Measurements from ENCODE around the gene KCNN4. TPM values are rescaled to one million over a fixed set of nuclear protein-coding genes. Genes with fewer than 3 reads are reported as not detected.
A peak's percentile ranks its signal among the peaks of the same experiment; 100 is the strongest.

The KCNN4 gene
- total and polyA plus RNA-seq, 10 of the 15 experiments (the other 5 are each of a cell fraction or from before 2014, with no cell fraction given) = 1.4 to 112 (median 77.9) TPM

DNA sequence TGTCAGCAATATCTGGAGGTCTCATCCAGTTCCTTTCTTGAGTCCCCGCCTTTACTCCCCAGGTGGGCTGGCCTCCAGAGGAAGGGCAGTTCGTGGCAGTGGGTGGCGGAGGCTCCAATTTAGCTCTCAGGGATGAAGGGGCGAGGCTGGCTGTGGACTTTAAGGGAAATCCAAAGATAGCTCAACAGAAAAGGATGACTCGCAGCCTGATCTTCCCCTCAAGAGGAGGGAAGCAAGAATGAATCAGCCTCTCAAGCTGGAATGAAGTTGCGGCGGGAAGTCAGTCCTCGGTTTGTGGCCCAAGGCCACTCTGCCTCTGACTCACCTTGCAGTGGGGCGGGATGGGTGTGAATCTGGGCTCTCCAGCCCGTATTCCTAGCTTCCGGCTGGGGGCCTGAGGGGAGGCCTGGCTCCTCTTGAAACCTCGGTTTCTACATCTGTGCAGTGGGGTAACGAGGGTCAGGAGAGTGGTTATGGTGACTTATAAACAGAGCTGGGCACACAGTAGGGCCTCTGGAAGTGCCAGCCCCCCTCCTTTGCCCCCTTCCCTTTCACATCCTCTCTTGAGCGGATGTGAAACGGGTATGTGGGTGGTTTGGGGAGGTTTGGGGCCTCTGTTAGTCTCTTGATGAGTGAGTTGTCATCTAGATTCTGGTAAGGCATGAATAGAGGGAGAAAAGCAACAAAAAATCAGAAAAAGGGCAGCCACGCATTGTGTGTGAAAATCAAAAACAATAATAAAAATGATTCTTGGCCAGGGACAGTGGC, 15.5 kb downstream of the KCNN4 start (continued):
- TF ChIP-seq ZNF622 (IDR thresholded peaks at IDR 0.05) (no peak), ZNF687 (IDR thresholded peaks at IDR 0.05) (peak; percentile 86), EGR1 (IDR thresholded peaks at IDR 0.05; ENCODE audit: borderline replicate concordance in 1 of 2, low read depth in 2 of 2, low read length in 2 of 2) (peak in 1 of 2 experiments; percentile 98; a peak in 2 of 3 replicates), EED (IDR thresholded peaks at IDR 0.05; ENCODE audit: low read depth) (peak; percentile 100), CHD2 (IDR thresholded peaks at IDR 0.05; ENCODE audit: borderline replicate concordance, low read depth, low read length) (peak; percentile 88), ZBTB4 (CRISPR knock-in tag; IDR thresholded peaks at IDR 0.05) (no peak), SIX5 (IDR thresholded peaks at IDR 0.05; ENCODE audit: low read depth, low read length, severe bottlenecking) (no peak), SP1 (IDR thresholded peaks at IDR 0.05; ENCODE audit: low read depth, low read length) (peak; percentile 89), SPI1 (IDR thresholded peaks at IDR 0.05; ENCODE audit: borderline replicate concordance, insufficient read depth, low read depth, low read length) (peak; percentile 99), IRF4 (IDR thresholded peaks at IDR 0.05; ENCODE audit: low read depth, low read length) (peak; percentile 96), GATAD2B (conservative IDR thresholded peaks at IDR 0.05; ENCODE audit: low read depth) (peak; percentile 99), HCFC1 (IDR thresholded peaks at IDR 0.05; ENCODE audit: low read length) (peak; percentile 23; the same call in 1 of the 2 replicates), BRCA1 (IDR thresholded peaks at IDR 0.05; ENCODE audit: low read depth, low read length) (no peak; the same call in 1 of the 2 replicates), NFXL1 (IDR thresholded peaks at IDR 0.05; ENCODE audit: borderline replicate concordance) (no peak), BCLAF1 (IDR thresholded peaks at IDR 0.05) (no peak), HDGF (IDR thresholded peaks at IDR 0.05) (no peak)
- TF ChIP-seq, protein P1, sequence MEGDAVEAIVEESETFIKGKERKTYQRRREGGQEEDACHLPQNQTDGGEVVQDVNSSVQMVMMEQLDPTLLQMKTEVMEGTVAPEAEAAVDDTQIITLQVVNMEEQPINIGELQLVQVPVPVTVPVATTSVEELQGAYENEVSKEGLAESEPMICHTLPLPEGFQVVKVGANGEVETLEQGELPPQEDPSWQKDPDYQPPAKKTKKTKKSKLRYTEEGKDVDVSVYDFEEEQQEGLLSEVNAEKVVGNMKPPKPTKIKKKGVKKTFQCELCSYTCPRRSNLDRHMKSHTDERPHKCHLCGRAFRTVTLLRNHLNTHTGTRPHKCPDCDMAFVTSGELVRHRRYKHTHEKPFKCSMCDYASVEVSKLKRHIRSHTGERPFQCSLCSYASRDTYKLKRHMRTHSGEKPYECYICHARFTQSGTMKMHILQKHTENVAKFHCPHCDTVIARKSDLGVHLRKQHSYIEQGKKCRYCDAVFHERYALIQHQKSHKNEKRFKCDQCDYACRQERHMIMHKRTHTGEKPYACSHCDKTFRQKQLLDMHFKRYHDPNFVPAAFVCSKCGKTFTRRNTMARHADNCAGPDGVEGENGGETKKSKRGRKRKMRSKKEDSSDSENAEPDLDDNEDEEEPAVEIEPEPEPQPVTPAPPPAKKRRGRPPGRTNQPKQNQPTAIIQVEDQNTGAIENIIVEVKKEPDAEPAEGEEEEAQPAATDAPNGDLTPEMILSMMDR (IDR thresholded peaks at IDR 0.05 in 2 of 3, conservative IDR thresholded peaks at IDR 0.05 in 1 of 3; ENCODE audit: control insufficient read depth in 2 of 3, extremely low read depth in 1 of 3, insufficient read depth in 1 of 3, low read depth in 3 of 3, low read length in 3 of 3) = no peak
